Activated CD4-positive, alpha-beta memory T cell treated with anti-CD3 and anti-CD28 coated beads, Interleukin-2, amount 10 ng/mL, durations not matched to agents 7 days and 5 days (primary cell): ENCODE data around the gene ZNF20. TPM values are rescaled to one million over a fixed set of nuclear protein-coding genes. Genes with fewer than 3 reads are reported as not detected.

Experiments
- CTCF ChIA-PET: fragments of 350-600 bp; sonication (Branson Sonifier 250); formaldehyde crosslinking; loops from one replicate; lab custom pipeline; 2021; ENCODE audit warnings: antibody characterized with exemption, inconsistent platforms; lab: Charles Lee
- POLR2A ChIA-PET: fragments of 350-600 bp; sonication (Branson Sonifier 250); formaldehyde crosslinking; loops from one replicate; lab custom pipeline; 2021; ENCODE audit warnings: antibody characterized with exemption; lab: Charles Lee
- DNase-seq: peaks from one replicate; pipeline ENCODE4 v3.0.0-alpha.2; 2020
- H3K27ac Mint-ChIP-seq: one replicate; pipeline ENCODE4 v1.8.0; 2021; ENCODE audit warnings: mild to moderate bottlenecking, mixed read lengths
- H3K27me3 Mint-ChIP-seq: one replicate; pipeline ENCODE4 v1.8.0; 2021; ENCODE audit warnings: mixed read lengths
- H3K36me3 Mint-ChIP-seq: one replicate; pipeline ENCODE4 v1.8.0; 2021; ENCODE audit warnings: low read depth, mixed read lengths
- H3K4me1 Mint-ChIP-seq: one replicate; pipeline ENCODE4 v1.8.0; 2021; ENCODE audit warnings: mixed read lengths
- H3K4me3 Mint-ChIP-seq: one replicate; pipeline ENCODE4 v1.8.0; 2021; ENCODE audit warnings: mild to moderate bottlenecking, mixed read lengths
- H3K9me3 Mint-ChIP-seq: one replicate; pipeline ENCODE4 v1.8.0; 2021; ENCODE audit warnings: mixed read lengths
- total RNA-seq, 2 experiments: library from RNA; stranded (reverse); gene quantifications; one replicate each; pipeline ENCODE4 v1.2.3, GENCODE V29; 2021

Gene ZNF20
- 1 to 10 TPM; 5.3 to 5.8 TPM for total RNA-seq

DNA sequence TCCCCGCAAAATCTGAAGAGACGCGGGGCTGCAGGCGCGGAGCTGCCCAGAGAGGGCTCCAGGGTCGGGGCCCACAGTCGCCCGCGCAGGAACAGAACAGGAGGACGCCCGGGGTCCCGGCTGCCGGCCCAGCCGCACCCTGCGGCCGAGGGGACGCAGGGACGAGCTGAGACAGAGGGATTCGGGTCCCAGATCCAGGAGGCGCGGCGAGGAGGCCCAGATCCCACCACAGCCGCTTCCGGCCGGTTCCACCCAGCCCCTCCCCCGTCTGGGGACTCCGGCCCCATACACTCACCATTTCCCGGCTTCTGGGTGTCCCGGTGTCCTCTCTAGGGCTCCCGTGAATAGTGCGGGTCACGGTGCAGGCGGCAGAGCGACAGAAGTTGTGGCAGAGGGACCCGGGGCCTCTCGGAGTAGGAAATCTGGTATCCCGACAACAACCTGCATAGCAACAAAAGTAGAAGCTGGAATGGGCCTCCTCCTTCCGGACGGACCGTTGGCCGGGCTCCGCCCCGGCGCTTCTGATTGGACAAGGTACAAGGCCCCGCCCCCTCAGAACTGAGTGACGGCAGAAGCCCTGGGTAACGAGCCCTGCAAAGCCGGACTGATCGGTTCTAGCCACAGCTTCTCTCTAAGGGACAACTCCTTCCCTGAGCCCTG, at the start of gene ZNF20:
Gene ZNF20 (minus strand): TSS at position 466 of the 660 bp plus-strand sequence. CDS start 168 bp downstream, at position 298.
- peak; percentile 92 for DNase-seq
- H3K36me3 Mint-ChIP-seq: peaks cover 36% of the 10 kb centered on the region
- H3K4me1 Mint-ChIP-seq: peaks cover 31% of the 10 kb centered on the region
- ChIA-PET POLR2A (interaction anchor here (0.6 to 2.1 kb wide), 8 partner anchors 16 to 216 kb away, joined by 3 to 18 read pairs (median 5); partner anchors contain the start of genes ZNF136, ZNF563, ZNF625 and ZNF700), CTCF (interaction anchor here (1.1 to 2.8 kb wide), 13 partner anchors 13 to 342 kb away, joined by 3 to 43 read pairs (median 6); partner anchors contain the start of genes ZNF136, ZNF491, ZNF625 and ZNF700)
- H3K4me3 Mint-ChIP-seq: peak within 1 kb of the TSS; percentile 92
- peak within 1 kb of the TSS; percentile 75 for H3K27ac Mint-ChIP-seq
- peaks cover 23% of the 10 kb centered on the region for H3K9me3 Mint-ChIP-seq
- H3K27me3 Mint-ChIP-seq: no peaks in the 10 kb centered on the region

- Mint-ChIP-seq H3K9me3 (peaks cover 69% of the 10 kb centered on the region), H3K36me3 (peaks cover 86% of the 10 kb centered on the region), H3K27me3 (no peaks in the 10 kb centered on the region), H3K27ac (no peak overlapping the region), H3K4me3 (no peak overlapping the region), H3K4me1 (no peaks in the 10 kb centered on the region)
- POLR2A ChIA-PET: no interaction called here
- no peak for DNase-seq
- CTCF ChIA-PET: no interaction called here
These were observed 47.5 kb upstream of the ZNF20 start for GRCh38 chr19:12187625-12188024.

DNA sequence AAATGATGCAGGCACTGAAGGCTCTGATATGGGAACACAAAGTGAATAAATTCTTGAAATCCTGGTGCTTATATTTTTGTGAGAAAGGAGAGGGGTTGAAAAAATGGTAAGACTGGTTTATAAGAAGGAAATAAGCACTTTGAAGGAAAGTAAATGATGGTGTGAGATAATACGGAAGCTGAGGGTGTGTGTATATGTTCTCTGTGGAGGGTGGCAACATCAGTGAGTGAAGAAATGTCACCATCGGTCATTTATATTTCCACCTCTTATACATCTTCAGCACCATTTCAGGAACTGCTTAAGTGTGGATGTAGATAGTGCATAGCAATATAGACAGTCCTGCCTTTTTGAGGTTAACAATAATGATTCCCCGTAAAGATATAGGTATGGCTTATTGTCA, 40.2 kb upstream of the ZNF20 start:
- Mint-ChIP-seq H3K36me3 (peaks cover 85% of the 10 kb centered on the region), H3K27me3 (no peaks in the 10 kb centered on the region), H3K4me3 (no peak overlapping the region), H3K27ac (no peak overlapping the region), H3K9me3 (peaks cover 56% of the 10 kb centered on the region), H3K4me1 (no peaks in the 10 kb centered on the region)
- ChIA-PET CTCF (no interaction called here), POLR2A (no interaction called here)
- no peak for DNase-seq

DNA sequence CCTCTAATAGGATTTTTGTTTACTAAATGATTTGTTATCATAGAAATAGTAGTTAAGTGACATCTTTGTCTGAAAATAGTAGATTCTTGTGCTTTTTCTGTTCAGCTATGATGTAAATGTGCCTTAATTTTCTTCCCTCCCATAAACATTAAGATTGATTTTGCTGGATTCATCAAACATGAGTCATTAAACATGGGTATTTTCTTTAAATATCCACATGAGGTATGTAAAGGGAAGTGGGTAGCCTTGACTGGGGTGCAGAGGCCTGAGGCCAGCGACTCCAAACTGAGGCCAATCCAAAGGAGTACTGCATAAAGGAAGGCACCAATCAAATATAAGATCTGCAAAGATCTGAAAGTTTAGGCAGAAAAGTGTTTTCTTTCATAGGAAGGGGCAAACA, 26.5 kb upstream of the ZNF20 start:
- Mint-ChIP-seq H3K4me3 (no peak overlapping the region), H3K9me3 (peaks cover 21% of the 10 kb centered on the region), H3K36me3 (peaks cover 69% of the 10 kb centered on the region), H3K27ac (no peak overlapping the region), H3K4me1 (peaks cover 33% of the 10 kb centered on the region), H3K27me3 (no peaks in the 10 kb centered on the region)
- ChIA-PET CTCF (no interaction called here), POLR2A (no interaction called here)
- no peak for DNase-seq

- POLR2A ChIA-PET: interaction anchor here (0.7 to 2.5 kb wide), 9 partner anchors 10 to 450 kb away, joined by 3 to 15 read pairs (median 6); partner anchors contain the start of genes ZNF20, ZNF442 and ZNF563
- Mint-ChIP-seq H3K9me3 (peaks cover 12% of the 10 kb centered on the region), H3K36me3 (peaks cover 47% of the 10 kb centered on the region), H3K27me3 (no peaks in the 10 kb centered on the region), H3K4me3 (peak overlapping the region; percentile 89), H3K27ac (peak overlapping the region; percentile 81), H3K4me1 (peaks cover 33% of the 10 kb centered on the region)
- DNase-seq: no peak
- CTCF ChIA-PET: interaction anchor here (0.6 to 1.5 kb wide), 6 partner anchors 24 to 366 kb away, joined by 3 to 4 read pairs (median 3); partner anchors contain the start of genes ZNF20, ZNF491 and ZNF563
These were observed 23.7 kb upstream of the ZNF20 start for GRCh38 chr19:12163826-12164225.

- Mint-ChIP-seq H3K4me3 (peak within 1 kb of the TSS; percentile 90), H3K4me1 (peaks cover 33% of the 10 kb centered on the region), H3K9me3 (peaks cover 12% of the 10 kb centered on the region), H3K27ac (peak within 1 kb of the TSS; percentile 90), H3K27me3 (no peaks in the 10 kb centered on the region), H3K36me3 (peaks cover 40% of the 10 kb centered on the region)
- DNase-seq: peak; percentile 96
- ChIA-PET CTCF (interaction anchor here (0.6 to 1.5 kb wide), 9 partner anchors 20 to 365 kb away, joined by 3 to 12 read pairs (median 3); partner anchors contain the start of genes ZNF20, ZNF491 and ZNF563), POLR2A (interaction anchor here (0.6 to 2.5 kb wide), 16 partner anchors 9 to 574 kb away, joined by 3 to 15 read pairs (median 3); partner anchors contain the start of genes GET3, ZNF20, ZNF440 and ZNF442)
These were observed 23.0 kb upstream of the ZNF20 start, which contains the start of gene ZNF136 for GRCh38 chr19:12162882-12163806. ZNF136 (plus strand) TSS chr19:12163096; CDS start chr19:12163204, 108 bp downstream.

GRCh38 chr19:12162513-12162881, 22.3 kb upstream of the ZNF20 start:
- CTCF ChIA-PET: interaction anchor here (0.8 to 1.5 kb wide), 6 partner anchors 20 to 239 kb away, joined by 3 to 12 read pairs (median 3); partner anchors contain the start of genes ZNF20 and ZNF563
- Mint-ChIP-seq H3K27me3 (no peaks in the 10 kb centered on the region), H3K9me3 (peaks cover 12% of the 10 kb centered on the region), H3K36me3 (peaks cover 36% of the 10 kb centered on the region), H3K4me3 (peak overlapping the region; percentile 90), H3K27ac (peak overlapping the region; percentile 90), H3K4me1 (peaks cover 33% of the 10 kb centered on the region)
- POLR2A ChIA-PET: interaction anchor here (0.6 to 2.5 kb wide), 14 partner anchors 8 to 574 kb away, joined by 3 to 15 read pairs (median 4); partner anchors contain the start of genes GET3, ZNF20, ZNF440 and ZNF442
- no peak for DNase-seq

- Mint-ChIP-seq H3K9me3 (peaks cover 10% of the 10 kb centered on the region), H3K4me1 (peaks cover 32% of the 10 kb centered on the region), H3K4me3 (no peak overlapping the region), H3K36me3 (peaks cover 23% of the 10 kb centered on the region), H3K27ac (no peak overlapping the region), H3K27me3 (peaks cover 4% of the 10 kb centered on the region)
- no peak for DNase-seq
- ChIA-PET CTCF (interaction anchor here (2.1 kb wide), 1 partner anchor 19 kb away, joined by 6 read pairs; the partner anchor contains the start of gene ZNF20), POLR2A (no interaction called here)
These were observed 19.7 kb upstream of the ZNF20 start for GRCh38 chr19:12159773-12160414.

DNA sequence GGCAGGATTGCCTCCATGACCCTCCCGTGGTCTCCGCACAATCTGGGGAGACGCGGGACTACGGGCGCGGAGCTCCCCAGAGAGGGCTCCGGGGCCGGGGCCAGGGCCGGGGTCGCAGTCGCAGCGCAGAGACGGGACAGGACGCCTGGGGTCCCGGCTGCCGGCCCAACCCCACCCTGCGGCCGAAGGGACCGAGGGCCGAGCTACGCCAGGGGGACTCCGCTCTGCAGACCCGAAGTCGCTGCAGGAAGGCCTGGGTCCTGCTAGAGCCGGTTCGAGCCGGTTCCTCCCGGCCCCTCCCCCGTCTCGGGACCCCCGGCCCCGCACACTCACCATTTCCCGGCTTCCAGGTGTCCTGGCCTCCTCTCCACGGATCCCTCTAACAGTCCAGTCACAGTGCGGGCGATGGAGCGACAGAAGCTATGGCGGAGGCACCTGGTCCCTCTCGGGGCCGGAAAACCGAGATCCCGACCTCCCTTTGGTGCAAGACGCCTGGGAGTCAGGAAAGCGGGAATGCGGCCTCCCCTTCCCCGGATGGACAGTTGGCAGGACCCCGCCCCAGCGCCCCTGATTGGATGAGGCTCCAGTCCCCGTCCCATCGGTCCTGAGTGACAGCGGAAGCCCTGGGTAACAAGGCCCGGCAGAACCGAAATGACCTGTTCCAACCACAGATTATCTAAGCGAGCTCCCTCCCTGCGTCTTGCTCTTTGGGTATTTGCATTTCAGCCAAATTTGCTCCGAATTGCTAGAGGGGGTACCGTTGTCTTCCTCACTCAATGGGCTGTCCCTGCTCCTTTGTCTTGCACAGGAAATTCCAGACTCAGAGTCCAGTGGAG, 16.3 kb upstream of the ZNF20 start, which contains the start of gene ZNF625:
Gene ZNF625 (minus strand): TSS at position 512 of the 836 bp plus-strand sequence. CDS start 176 bp downstream, at position 336.
- Mint-ChIP-seq H3K9me3 (peaks cover 13% of the 10 kb centered on the region), H3K4me3 (peak within 1 kb of the TSS; percentile 77), H3K4me1 (peaks cover 15% of the 10 kb centered on the region), H3K36me3 (peaks cover 20% of the 10 kb centered on the region), H3K27me3 (peaks cover 4% of the 10 kb centered on the region), H3K27ac (no peak within 1 kb of the TSS)
- ChIA-PET CTCF (interaction anchor here (0.6 to 0.7 kb wide), 2 partner anchors 16 to 232 kb away, joined by 3 read pairs; partner anchors contain the start of gene ZNF20), POLR2A (interaction anchor here (1.1 to 1.3 kb wide), 3 partner anchors 16 to 169 kb away, joined by 3 to 5 read pairs (median 4); partner anchors contain the start of gene ZNF20)
- DNase-seq: peak; percentile 50

GRCh38 chr19:12155324-12155860, 15.2 kb upstream of the ZNF20 start:
- H3K27me3 Mint-ChIP-seq: peaks cover 4% of the 10 kb centered on the region
- H3K9me3 Mint-ChIP-seq: peaks cover 17% of the 10 kb centered on the region
- H3K27ac Mint-ChIP-seq: no peak overlapping the region
- CTCF ChIA-PET: no interaction called here
- POLR2A ChIA-PET: interaction anchor here (1.1 to 1.3 kb wide), 3 partner anchors 15 to 168 kb away, joined by 3 to 5 read pairs (median 4); partner anchors contain the start of gene ZNF20
- peaks cover 25% of the 10 kb centered on the region for H3K36me3 Mint-ChIP-seq
- H3K4me3 Mint-ChIP-seq: peak overlapping the region; percentile 41
- DNase-seq: no peak
- peaks cover 15% of the 10 kb centered on the region for H3K4me1 Mint-ChIP-seq

DNA sequence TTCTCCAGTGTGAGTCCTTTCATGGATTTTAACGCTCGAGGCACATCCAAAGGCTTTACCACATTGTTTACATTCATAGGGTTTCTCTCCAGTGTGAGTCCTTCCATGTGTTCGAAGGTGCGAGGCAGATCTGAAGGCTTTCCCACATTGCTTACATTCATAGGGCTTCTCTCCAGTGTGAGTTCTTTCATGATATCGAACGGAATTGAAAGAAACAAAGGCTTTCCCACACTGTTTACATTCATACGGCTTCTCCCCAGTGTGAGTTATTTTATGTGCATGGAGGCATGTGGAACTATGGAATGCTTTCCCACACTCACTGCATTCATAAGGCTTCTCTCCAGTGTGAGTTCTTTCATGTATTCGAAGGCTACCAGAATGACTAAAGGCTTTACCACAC, 5.2 kb upstream of the ZNF20 start:
- CTCF ChIA-PET: no interaction called here
- POLR2A ChIA-PET: no interaction called here

More for the DNA sequence above, 5.2 kb upstream of the ZNF20 start:
- no peaks in the 10 kb centered on the region for H3K27me3 Mint-ChIP-seq
- no peak for DNase-seq
- peaks cover 30% of the 10 kb centered on the region for H3K9me3 Mint-ChIP-seq
- H3K27ac Mint-ChIP-seq: no peak overlapping the region
- H3K4me3 Mint-ChIP-seq: no peak overlapping the region
- peaks cover 35% of the 10 kb centered on the region for H3K36me3 Mint-ChIP-seq
- peaks cover 11% of the 10 kb centered on the region for H3K4me1 Mint-ChIP-seq
